ENCODE data around the gene EXOC3L2. TPM values are rescaled to one million over a fixed set of nuclear protein-coding genes. Genes with fewer than 3 reads are reported as not detected.

EXOC3L2 gene
- total RNA-seq, result 1.9 TPM
- 1 to 10 TPM in 7 of 8 donors, under 1 TPM in 1; 0.93 to 2.0 (median 1.6) TPM for polyA plus RNA-seq (ENCODE audit: insufficient read depth in 1 of 8, insufficient read length in 8 of 8, low replicate concordance in 1 of 8)
- long read RNA-seq, donor 1, result 0 reads
- long read RNA-seq, donor 2, result 0 reads
- long read RNA-seq, donor 3, result 0 reads
- long read RNA-seq, donor 4, result 0 reads
- long read RNA-seq, donor 5, result 0 reads
- long read RNA-seq, donor 6, result 0 reads
- long read RNA-seq, donor 7, result 0 reads
- long read RNA-seq, donor 8, result 0 reads
- long read RNA-seq, donor 9, result 0 reads
- long read RNA-seq, donor 10, result 0 reads
- long read RNA-seq, donor 11, result 0 reads

DNA sequence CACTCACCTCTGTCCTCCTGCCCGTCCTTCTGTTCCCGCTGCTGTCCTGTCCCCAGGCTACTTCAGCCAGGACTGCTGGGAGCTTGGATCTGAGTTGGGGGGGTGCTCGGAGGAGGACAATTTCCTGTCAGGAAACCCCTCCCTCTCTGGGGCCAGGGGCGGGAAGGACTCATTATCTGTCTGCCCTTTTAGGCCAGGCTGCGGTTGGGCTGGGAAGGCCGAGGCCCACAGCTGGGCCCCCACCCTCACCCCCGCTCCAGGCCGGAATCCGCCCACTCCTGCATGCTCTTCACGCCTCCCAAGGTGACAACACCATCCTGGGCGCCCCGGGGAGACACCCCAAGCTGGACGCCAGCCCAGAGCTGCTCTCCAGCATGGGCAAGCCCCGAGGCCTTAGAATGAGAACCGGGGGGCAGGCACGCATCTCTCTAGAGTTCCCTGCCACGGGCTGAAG lies at the start of gene EXOC3L2:
Gene EXOC3L2 (minus strand): TSS at position 74 of the 454 bp plus-strand sequence. CDS start 6,362 bp downstream, outside the sequence.
- WGBS (ENCODE audit: insufficient coverage), result 18% methylated on average over 13 of the region's 17 CpGs
- H3K27me3 ChIP-seq (ENCODE audit: control insufficient read depth, insufficient read depth, low read length), result peaks cover 3% of the 10 kb centered on the region
- H3K9me3 ChIP-seq (replicated peaks; ENCODE audit: control insufficient read depth, low read depth, low read length), result no peaks in the 10 kb centered on the region
- peak within 1 kb of the TSS; percentile 71 for H3K27ac ChIP-seq (ENCODE audit: low read length)
- no peak within 1 kb of the TSS for H3K4me3 ChIP-seq (ENCODE audit: low read length)
- peaks cover 12% of the 10 kb centered on the region for H3K4me1 ChIP-seq (ENCODE audit: control insufficient read depth, insufficient read depth, low read length)
- peak; percentile 67 for DNase-seq
- no peaks in the 10 kb centered on the region for H3K36me3 ChIP-seq (ENCODE audit: control insufficient read depth, insufficient read depth, low read length)

DNA sequence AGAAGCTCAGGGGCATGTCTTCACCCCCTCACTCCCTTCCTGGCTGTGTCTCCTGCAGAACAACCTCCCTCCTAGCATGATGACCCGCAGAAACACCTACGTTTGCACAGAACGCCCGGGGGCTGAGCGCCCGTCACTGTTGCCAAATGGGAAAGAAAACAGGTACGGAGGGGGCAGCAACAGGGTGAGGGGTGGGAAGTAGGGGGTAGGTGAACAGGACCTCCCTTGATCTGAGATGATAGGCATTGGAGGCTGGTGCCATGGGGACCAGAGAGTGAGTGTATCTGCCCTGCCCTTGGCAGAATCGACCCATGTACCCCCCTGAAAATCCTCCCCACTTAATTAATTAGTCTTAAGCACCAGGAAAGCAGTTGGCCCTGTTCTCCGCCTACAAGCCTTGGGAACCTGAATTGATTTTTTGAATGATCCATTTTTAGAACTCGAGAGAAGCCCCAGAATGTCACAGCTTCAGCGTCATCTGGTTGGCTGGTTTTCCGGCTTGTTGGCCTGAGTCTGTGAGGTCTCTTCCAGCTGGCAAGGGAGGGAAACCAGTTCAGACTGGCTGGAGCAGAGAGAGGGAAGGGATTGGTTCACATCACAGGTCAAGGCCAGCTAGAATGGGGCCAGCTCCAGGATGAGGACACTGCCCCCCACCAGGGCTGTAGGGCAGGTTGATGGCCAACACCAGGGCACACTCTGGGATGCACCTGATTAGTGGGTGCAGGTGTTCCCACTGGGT lies 49.3 kb upstream of the EXOC3L2 start:
- Histone ChIP-seq H3K4me1 (ENCODE audit: control insufficient read depth, insufficient read depth, low read length) (peaks cover 10% of the 10 kb centered on the region), H3K9me3 (replicated peaks; ENCODE audit: control insufficient read depth, low read depth, low read length) (peaks cover 14% of the 10 kb centered on the region), H3K27ac (ENCODE audit: low read length) (no peak overlapping the region), H3K36me3 (ENCODE audit: control insufficient read depth, insufficient read depth, low read length) (peaks cover 58% of the 10 kb centered on the region), H3K27me3 (ENCODE audit: control insufficient read depth, insufficient read depth, low read length) (no peaks in the 10 kb centered on the region), H3K4me3 (ENCODE audit: low read length) (no peak overlapping the region)
- peak; percentile 64 for DNase-seq
- WGBS (ENCODE audit: insufficient coverage), result 35% methylated on average over 4 of the region's 12 CpGs

DNA sequence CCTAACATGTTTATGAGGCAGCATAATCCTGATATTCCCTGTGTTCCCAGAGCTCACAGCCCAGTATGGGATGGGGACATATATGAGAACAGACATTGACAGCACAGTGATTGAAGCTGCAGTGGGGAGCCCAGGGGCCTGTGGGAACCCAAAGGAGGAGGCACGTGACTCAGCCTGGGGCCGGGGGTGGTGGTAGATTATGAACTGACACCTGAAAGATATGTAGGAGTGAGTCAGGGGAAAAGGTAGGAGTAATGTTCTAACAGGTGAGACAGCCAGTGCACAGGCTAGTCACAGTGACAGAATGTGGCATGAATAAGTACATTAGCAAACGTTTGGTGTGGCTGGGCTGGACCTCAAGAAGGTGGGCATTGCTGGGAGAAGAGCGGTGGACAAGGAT lies 48.5 kb upstream of the EXOC3L2 start:
- H3K9me3 ChIP-seq (replicated peaks; ENCODE audit: control insufficient read depth, low read depth, low read length), result peaks cover 14% of the 10 kb centered on the region
- DNase-seq, result no peak
- 91% methylated on average over 3 of the region's 4 CpGs for WGBS (ENCODE audit: insufficient coverage)
- no peak overlapping the region for H3K27ac ChIP-seq (ENCODE audit: low read length)
- peaks cover 10% of the 10 kb centered on the region for H3K4me1 ChIP-seq (ENCODE audit: control insufficient read depth, insufficient read depth, low read length)
- no peak overlapping the region for H3K4me3 ChIP-seq (ENCODE audit: low read length)
- H3K36me3 ChIP-seq (ENCODE audit: control insufficient read depth, insufficient read depth, low read length), result peaks cover 58% of the 10 kb centered on the region
- H3K27me3 ChIP-seq (ENCODE audit: control insufficient read depth, insufficient read depth, low read length), result no peaks in the 10 kb centered on the region

DNA sequence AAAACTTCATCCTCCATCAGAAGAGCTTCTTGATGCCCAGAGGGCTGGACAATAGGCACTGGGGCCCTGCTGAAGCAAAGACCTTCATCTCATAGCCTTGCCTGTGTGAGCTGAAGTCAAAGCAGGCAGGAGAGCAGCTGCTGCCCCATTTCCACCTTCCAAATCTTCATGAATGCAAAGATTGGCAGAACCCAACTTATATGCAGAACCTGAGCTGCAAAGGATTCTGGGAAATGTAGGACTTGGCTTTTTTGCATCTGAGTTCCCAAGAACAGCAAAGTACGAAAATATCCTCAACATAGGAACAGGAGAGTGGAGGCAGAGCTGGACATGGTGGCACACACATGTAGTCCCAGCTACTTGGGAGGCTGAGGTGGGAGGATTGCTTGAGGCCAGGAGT lies 46.6 kb upstream of the EXOC3L2 start:
- H3K27ac ChIP-seq (ENCODE audit: low read length), result no peak overlapping the region
- no peak overlapping the region for H3K4me3 ChIP-seq (ENCODE audit: low read length)
- no peaks in the 10 kb centered on the region for H3K27me3 ChIP-seq (ENCODE audit: control insufficient read depth, insufficient read depth, low read length)
- 100% methylated on average over 1 of the region's 1 CpG for WGBS (ENCODE audit: insufficient coverage)
- no peak for DNase-seq
- peaks cover 10% of the 10 kb centered on the region for H3K4me1 ChIP-seq (ENCODE audit: control insufficient read depth, insufficient read depth, low read length)
- H3K9me3 ChIP-seq (replicated peaks; ENCODE audit: control insufficient read depth, low read depth, low read length), result peaks cover 14% of the 10 kb centered on the region
- H3K36me3 ChIP-seq (ENCODE audit: control insufficient read depth, insufficient read depth, low read length), result peaks cover 54% of the 10 kb centered on the region

DNA sequence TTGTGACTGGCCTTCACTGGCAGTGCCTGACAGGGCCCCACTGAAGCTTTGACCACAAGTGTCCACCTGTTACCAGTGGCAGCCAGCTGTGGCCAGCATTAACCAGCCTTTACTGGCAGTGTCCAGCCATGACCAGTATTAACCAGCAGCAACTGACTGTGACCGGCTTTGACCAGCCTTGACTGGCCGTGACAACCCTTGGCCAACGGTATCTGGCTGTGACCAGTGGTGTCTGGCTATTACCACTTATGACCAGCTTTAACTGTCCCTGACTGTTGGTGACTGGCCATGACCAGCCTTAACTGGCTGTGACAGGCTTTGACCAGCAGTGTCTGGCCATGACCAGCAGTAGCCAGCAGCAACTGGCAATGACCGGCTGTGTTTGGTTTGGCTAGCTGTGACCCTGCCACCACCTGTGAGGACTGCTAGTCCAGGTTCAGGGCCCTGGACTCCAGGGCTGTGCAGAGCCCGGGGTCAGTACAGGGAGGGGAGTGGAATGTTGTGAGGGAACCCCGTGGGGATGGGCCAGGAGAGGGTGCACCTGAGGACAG lies 45.2 kb upstream of the EXOC3L2 start:
- Histone ChIP-seq H3K9me3 (replicated peaks; ENCODE audit: control insufficient read depth, low read depth, low read length) (peaks cover 14% of the 10 kb centered on the region), H3K4me1 (ENCODE audit: control insufficient read depth, insufficient read depth, low read length) (peaks cover 10% of the 10 kb centered on the region), H3K4me3 (ENCODE audit: low read length) (no peak overlapping the region), H3K27me3 (ENCODE audit: control insufficient read depth, insufficient read depth, low read length) (no peaks in the 10 kb centered on the region), H3K27ac (ENCODE audit: low read length) (no peak overlapping the region), H3K36me3 (ENCODE audit: control insufficient read depth, insufficient read depth, low read length) (peaks cover 51% of the 10 kb centered on the region)
- DNase-seq, result no peak
- 95% methylated on average over 6 of the region's 6 CpGs for WGBS (ENCODE audit: insufficient coverage)

DNA sequence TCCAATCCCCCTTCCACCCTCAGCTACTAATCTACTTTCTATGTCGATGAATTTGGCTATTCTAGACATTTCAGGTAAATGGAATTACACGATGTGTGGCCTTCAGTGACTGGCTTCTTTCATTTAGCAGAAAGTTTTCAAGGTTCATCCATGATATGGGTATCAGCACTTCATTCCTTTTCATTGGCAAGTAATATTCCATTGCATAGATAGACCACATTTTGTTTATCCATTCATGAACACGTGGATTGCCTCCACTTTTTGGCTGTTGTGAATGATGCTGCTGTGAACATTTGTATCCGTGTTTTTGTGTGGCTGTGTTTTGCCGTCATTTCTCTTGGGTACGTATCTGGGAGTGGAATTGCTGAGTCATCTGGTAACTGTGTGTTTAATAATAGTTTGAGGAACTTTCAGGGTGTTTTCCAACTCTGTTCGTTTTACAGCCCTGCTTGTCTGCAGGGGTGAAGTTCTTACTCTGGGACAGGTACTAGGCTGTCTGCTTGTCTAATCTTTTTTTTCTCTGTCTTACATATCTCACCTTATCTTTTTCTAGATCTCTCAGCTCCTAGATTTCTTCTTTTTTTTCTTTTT lies 38.3 kb upstream of the EXOC3L2 start:
- Histone ChIP-seq H3K9me3 (replicated peaks; ENCODE audit: control insufficient read depth, low read depth, low read length) (no peaks in the 10 kb centered on the region), H3K27me3 (ENCODE audit: control insufficient read depth, insufficient read depth, low read length) (no peaks in the 10 kb centered on the region), H3K27ac (ENCODE audit: low read length) (no peak overlapping the region), H3K4me1 (ENCODE audit: control insufficient read depth, insufficient read depth, low read length) (no peaks in the 10 kb centered on the region), H3K4me3 (ENCODE audit: low read length) (no peak overlapping the region), H3K36me3 (ENCODE audit: control insufficient read depth, insufficient read depth, low read length) (peaks cover 61% of the 10 kb centered on the region)
- DNase-seq, result peak; percentile 45
- WGBS (ENCODE audit: insufficient coverage), result 88% methylated on average over 6 of the region's 7 CpGs

DNA sequence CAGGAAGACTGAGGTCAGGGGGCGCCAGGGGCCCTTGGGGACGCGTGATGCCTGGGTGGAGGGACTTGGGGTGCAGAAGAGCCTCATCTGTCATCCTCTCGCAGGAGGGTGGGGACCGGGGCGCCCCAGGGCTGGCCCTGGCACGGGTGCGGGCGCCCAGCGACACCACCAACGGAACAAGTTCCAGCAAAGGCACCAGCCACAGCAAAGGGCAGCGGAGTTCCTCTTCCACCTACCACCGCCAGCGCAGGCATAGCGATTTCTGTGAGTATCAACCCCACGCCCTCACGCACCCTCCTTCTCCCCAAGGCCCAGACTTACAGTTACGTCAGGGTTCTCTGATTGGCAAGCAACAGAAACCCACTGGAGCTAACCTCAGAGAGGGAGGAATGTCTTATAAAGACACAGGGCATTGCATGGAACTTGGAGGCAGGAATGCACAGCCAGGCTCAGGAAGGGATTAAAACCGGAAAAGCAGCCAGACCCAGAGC lies 35.3 kb upstream of the EXOC3L2 start:
- no peak overlapping the region for H3K27ac ChIP-seq (ENCODE audit: low read length)
- H3K27me3 ChIP-seq (ENCODE audit: control insufficient read depth, insufficient read depth, low read length), result no peaks in the 10 kb centered on the region
- no peaks in the 10 kb centered on the region for H3K9me3 ChIP-seq (replicated peaks; ENCODE audit: control insufficient read depth, low read depth, low read length)
- no peak for DNase-seq
- H3K4me3 ChIP-seq (ENCODE audit: low read length), result no peak overlapping the region
- 90% methylated on average over 18 of the region's 19 CpGs for WGBS (ENCODE audit: insufficient coverage)
- H3K4me1 ChIP-seq (ENCODE audit: control insufficient read depth, insufficient read depth, low read length), result peaks cover 3% of the 10 kb centered on the region
- H3K36me3 ChIP-seq (ENCODE audit: control insufficient read depth, insufficient read depth, low read length), result peaks cover 67% of the 10 kb centered on the region

DNA sequence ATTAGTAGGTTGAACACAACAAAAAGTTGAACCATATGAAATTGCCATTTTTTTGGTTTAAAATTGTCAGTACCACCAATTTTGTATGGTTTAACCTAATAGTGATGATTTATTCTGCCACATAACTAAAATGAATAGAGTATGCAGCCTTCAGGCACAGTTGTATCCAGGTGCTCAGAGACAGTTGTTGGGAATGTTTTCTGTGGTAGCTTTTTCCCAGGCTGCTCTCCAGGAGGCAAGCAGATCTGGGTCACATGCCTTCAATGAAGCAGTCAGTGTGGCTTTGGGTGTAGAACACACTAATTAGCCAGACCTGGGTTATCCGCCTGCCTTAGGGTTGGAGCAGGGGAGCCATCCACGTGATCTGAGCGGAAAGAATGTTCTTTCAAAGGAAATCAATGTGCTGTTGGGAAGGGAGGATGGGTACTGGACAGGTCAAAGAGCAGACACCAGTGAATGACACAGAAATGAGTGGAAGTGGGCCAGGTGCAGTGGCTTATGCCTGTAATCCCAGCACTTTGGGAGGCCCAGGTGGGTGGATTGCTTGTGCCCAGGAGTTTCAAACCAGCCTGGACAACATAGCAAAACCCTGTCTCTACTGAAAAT lies 34.5 kb upstream of the EXOC3L2 start:
- 67% methylated on average over 3 of the region's 3 CpGs for WGBS (ENCODE audit: insufficient coverage)
- no peak for DNase-seq
- no peak overlapping the region for H3K27ac ChIP-seq (ENCODE audit: low read length)
- peaks cover 3% of the 10 kb centered on the region for H3K4me1 ChIP-seq (ENCODE audit: control insufficient read depth, insufficient read depth, low read length)
- no peaks in the 10 kb centered on the region for H3K27me3 ChIP-seq (ENCODE audit: control insufficient read depth, insufficient read depth, low read length)
- no peaks in the 10 kb centered on the region for H3K9me3 ChIP-seq (replicated peaks; ENCODE audit: control insufficient read depth, low read depth, low read length)
- peaks cover 65% of the 10 kb centered on the region for H3K36me3 ChIP-seq (ENCODE audit: control insufficient read depth, insufficient read depth, low read length)
- H3K4me3 ChIP-seq (ENCODE audit: low read length), result no peak overlapping the region

DNA sequence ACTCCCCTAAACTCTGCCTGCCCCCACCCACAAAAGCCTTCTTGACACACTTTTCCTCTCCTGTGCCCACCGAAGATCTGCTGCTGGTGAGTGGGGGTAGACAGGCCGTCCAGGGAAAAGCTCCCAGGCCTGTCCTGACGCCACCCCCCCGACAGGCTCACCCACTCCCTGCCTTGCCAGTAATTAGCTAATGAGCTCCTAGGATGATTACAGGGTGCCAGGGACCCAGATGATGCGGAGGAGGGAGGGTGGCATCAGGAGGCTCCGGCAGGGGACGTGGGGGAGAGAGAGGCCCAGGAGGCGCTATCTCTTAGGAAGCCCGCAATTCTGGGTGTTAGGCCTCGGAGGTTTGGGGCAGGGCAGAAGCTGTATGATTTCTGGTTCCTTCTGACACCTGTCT lies 32.9 kb upstream of the EXOC3L2 start:
- no peaks in the 10 kb centered on the region for H3K27me3 ChIP-seq (ENCODE audit: control insufficient read depth, insufficient read depth, low read length)
- peaks cover 3% of the 10 kb centered on the region for H3K4me1 ChIP-seq (ENCODE audit: control insufficient read depth, insufficient read depth, low read length)
- peaks cover 66% of the 10 kb centered on the region for H3K36me3 ChIP-seq (ENCODE audit: control insufficient read depth, insufficient read depth, low read length)
- no peak overlapping the region for H3K4me3 ChIP-seq (ENCODE audit: low read length)
- no peak for DNase-seq
- H3K9me3 ChIP-seq (replicated peaks; ENCODE audit: control insufficient read depth, low read depth, low read length), result no peaks in the 10 kb centered on the region
- no peak overlapping the region for H3K27ac ChIP-seq (ENCODE audit: low read length)
- 97% methylated on average over 4 of the region's 10 CpGs for WGBS (ENCODE audit: insufficient coverage)

All from muscle of leg (tissue), 16 donors.